Skeletal muscle satellite cell (primary cell): Measurements from ENCODE around the gene CADPS.

Source experiments
- H3K27me3 ChIP-seq: 2 replicates; pipeline ENCODE4 v1.7.0; 2013; ENCODE audit warnings: low read length; ENCODE audit not compliant: control insufficient read depth, insufficient read depth
- H3K36me3 ChIP-seq: 2 replicates; pipeline ENCODE4 v1.7.0; 2013; ENCODE audit warnings: mild to moderate bottlenecking, control low read depth, low read length; ENCODE audit not compliant: insufficient read depth
- H3K4me1 ChIP-seq: 2 replicates; pipeline ENCODE4 v1.7.0; 2013; ENCODE audit warnings: low read length; ENCODE audit not compliant: control insufficient read depth, insufficient read depth
- H3K4me2 ChIP-seq: 2 replicates; pipeline ENCODE4 v1.7.0; 2013; ENCODE audit warnings: mild to moderate bottlenecking, low read length
- H3K4me3 ChIP-seq: 2 replicates; pipeline ENCODE4 v1.7.0; 2013; ENCODE audit warnings: low read length
- H3K9ac ChIP-seq: 2 replicates; pipeline ENCODE4 v1.7.0; 2013; ENCODE audit warnings: mild to moderate bottlenecking, low read depth, low read length, moderate library complexity
- H3K9me3 ChIP-seq: replicated peaks from 2 replicates; pipeline ENCODE4 v1.7.0; 2013; ENCODE audit warnings: mild to moderate bottlenecking, control low read depth, low read length

Gene CADPS

DNA sequence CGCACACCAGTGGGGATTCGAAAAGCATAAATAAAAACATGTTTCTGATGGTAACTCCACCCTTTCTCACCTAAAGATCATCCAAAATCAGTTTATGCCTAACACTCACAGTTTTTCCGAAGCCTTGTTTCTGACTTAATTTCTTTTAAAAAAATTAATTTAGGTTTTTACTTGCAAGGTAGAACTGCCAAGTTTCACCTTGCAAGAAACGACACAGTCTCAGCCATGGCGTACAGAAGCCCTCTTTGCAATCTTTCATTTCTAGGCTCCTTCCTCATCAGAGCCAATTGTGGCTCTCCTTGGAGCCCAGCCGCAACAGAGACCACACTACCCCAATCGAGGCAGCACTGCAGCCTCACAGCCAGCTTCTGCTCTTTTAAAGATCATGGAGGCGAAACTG lies 470.9 kb downstream of the CADPS start:
- Histone ChIP-seq H3K4me1 (no peaks in the 10 kb centered on the region), H3K27me3 (no peaks in the 10 kb centered on the region)

DNA sequence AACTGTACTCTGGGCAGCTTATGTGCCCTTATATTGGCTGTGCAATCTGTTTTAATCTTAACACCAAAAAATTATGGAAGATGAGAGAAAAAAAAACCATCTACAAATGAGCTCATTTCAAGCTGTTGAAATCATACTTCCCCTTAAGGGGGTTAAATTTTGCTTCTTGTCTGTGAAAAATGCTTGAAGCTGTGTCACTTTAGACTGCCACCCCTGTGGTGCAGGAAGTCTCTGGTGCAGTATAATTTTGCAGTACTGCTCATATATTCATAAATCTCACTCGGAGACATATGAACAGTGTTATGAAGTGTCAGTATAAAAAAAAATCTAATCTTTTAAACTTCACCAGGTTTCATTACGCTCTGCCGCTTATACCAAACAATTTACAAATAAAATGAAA lies 471.5 kb downstream of the CADPS start:
- no peaks in the 10 kb centered on the region for H3K27me3 ChIP-seq
- H3K4me2 ChIP-seq: no peak overlapping the region
- H3K9me3 ChIP-seq: no peaks in the 10 kb centered on the region
- no peak overlapping the region for H3K4me3 ChIP-seq
- H3K9ac ChIP-seq: no peak overlapping the region
- no peaks in the 10 kb centered on the region for H3K36me3 ChIP-seq
- no peaks in the 10 kb centered on the region for H3K4me1 ChIP-seq

More for the DNA sequence above, 470.9 kb downstream of the CADPS start:
- Histone ChIP-seq H3K36me3 (no peaks in the 10 kb centered on the region), H3K4me2 (no peak overlapping the region), H3K9ac (no peak overlapping the region), H3K4me3 (no peak overlapping the region), H3K9me3 (no peaks in the 10 kb centered on the region)

DNA sequence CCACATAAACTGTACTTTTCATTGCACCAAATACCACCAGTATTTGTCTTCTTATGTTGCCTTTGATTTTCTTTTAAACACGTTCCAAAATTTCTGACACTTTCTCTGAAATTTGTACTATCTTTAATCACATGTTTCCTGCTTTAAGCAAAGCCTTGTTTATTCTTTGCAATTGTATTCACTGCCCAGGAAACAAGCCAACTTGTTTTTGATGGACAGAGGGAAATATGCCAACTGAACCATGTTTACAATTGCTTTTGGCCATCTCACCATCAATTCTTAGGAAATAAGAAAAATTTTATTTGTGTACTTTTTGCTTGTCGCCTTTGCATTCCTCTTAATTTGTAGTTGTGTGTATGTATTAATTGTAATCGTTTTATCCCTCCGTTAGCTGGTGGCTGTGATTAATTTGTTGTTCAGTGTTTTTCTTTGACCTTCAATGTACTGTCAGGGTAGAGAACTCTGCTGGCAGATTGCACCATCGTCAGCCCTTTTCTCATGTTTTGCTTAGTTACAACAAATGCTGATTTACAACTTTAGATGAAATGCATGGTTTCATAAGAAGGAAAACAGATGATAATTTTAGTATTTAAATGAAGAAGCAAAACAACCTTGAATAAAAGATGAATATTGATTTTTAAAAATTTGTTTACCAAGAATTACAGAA lies 482.5 kb downstream of the CADPS start:
- Histone ChIP-seq H3K36me3 (no peaks in the 10 kb centered on the region), H3K4me1 (no peaks in the 10 kb centered on the region), H3K4me2 (no peak overlapping the region), H3K9ac (no peak overlapping the region), H3K27me3 (peaks cover 29% of the 10 kb centered on the region), H3K9me3 (no peaks in the 10 kb centered on the region), H3K4me3 (no peak overlapping the region)

DNA sequence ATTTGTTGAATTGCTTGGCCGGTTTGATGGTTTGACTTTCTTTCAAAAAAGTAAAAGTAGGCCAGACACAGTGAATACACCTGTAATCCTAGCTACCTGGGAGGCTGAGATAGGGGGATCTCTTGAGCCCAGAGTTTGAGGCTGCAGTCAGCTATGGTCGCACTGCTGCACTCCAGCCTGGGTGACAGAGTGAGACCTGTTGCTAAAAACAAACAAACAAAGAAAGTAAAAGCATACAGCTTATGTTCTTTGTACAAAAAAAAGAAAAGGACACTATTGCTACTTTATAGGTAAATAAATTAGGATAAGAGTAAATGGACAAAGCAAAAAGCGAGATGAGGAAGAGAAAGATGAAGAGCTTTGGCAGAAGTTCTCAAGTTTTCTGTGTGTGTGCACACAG lies 488.0 kb downstream of the CADPS start:
- H3K36me3 ChIP-seq: no peaks in the 10 kb centered on the region
- no peak overlapping the region for H3K9ac ChIP-seq
- H3K27me3 ChIP-seq: peaks cover 48% of the 10 kb centered on the region
- H3K4me1 ChIP-seq: no peaks in the 10 kb centered on the region
- H3K9me3 ChIP-seq: no peaks in the 10 kb centered on the region
- H3K4me2 ChIP-seq: no peak overlapping the region
- no peak overlapping the region for H3K4me3 ChIP-seq

DNA sequence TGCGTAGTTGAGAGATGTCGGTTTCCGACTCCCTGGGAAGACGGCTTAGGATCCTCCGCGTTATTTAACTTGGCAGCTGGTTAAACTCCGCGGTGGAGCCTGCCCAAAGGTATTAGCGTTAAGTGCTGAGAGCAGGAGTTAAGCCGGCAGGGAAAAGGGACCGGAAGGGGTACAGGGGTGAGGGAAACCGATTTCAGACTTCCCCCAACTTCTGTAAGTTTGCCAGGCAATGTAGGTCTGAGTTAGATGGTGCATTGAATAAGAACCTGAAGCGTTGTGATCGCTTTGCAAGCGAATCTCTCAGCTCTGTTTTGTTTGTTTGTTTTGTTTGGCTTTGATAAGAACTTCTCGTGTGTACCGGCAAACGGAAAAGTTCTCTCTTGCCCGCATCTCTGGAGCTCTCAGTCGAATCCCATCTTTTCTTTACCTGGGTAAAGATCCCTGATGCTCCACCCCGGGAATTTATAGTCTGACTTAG lies 495.9 kb downstream of the CADPS start:
- Histone ChIP-seq H3K9me3 (no peaks in the 10 kb centered on the region), H3K4me2 (no peak overlapping the region), H3K4me3 (no peak overlapping the region), H3K36me3 (no peaks in the 10 kb centered on the region), H3K27me3 (peaks cover 87% of the 10 kb centered on the region), H3K4me1 (no peaks in the 10 kb centered on the region), H3K9ac (no peak overlapping the region)

DNA sequence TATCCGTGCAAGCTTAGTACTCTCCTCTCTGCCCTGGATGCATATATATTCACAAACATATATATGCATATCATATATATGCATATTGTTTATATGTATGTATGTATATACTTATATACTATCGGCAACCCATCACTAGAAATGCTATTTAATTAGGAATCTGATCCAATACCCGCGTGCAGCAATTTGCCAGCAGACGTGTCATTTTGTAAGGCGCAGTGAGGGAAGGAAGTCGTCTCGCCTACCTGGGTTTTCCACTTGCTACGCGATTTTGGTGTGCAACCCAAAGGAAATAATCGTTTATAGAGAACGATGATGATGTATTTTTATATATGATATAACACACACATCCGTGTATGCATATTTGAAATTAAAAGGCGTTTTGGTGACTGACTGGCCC lies 496.3 kb downstream of the CADPS start:
- no peak overlapping the region for H3K9ac ChIP-seq
- no peak overlapping the region for H3K4me3 ChIP-seq
- peaks cover 2% of the 10 kb centered on the region for H3K4me1 ChIP-seq
- no peaks in the 10 kb centered on the region for H3K36me3 ChIP-seq
- H3K4me2 ChIP-seq: no peak overlapping the region
- no peaks in the 10 kb centered on the region for H3K9me3 ChIP-seq
- peaks cover 91% of the 10 kb centered on the region for H3K27me3 ChIP-seq

DNA sequence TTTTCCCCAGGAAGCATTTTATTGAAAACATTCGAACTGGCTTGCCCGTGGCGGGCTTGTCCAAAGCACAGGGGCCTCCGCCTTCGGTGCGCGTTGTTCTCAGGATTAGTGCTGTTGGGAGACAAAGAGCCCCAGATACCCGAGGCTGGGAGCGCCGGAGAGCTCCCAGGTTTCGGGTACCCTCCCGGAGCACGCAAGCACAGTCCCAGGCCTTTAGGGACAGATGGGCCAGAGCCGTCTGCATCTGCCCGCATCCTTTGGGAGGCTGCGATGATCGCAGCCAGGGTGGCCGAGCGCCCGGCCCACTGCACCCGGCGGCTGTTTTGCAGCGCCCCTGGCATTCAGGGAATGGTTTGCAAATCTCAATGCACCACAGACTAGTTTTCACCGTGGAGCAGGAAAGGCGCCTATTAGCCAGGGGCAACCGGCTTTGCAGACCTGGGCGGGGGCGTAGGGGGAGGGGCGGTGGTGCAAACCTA lies 496.9 kb downstream of the CADPS start:
- H3K27me3 ChIP-seq: peaks cover 96% of the 10 kb centered on the region

DNA sequence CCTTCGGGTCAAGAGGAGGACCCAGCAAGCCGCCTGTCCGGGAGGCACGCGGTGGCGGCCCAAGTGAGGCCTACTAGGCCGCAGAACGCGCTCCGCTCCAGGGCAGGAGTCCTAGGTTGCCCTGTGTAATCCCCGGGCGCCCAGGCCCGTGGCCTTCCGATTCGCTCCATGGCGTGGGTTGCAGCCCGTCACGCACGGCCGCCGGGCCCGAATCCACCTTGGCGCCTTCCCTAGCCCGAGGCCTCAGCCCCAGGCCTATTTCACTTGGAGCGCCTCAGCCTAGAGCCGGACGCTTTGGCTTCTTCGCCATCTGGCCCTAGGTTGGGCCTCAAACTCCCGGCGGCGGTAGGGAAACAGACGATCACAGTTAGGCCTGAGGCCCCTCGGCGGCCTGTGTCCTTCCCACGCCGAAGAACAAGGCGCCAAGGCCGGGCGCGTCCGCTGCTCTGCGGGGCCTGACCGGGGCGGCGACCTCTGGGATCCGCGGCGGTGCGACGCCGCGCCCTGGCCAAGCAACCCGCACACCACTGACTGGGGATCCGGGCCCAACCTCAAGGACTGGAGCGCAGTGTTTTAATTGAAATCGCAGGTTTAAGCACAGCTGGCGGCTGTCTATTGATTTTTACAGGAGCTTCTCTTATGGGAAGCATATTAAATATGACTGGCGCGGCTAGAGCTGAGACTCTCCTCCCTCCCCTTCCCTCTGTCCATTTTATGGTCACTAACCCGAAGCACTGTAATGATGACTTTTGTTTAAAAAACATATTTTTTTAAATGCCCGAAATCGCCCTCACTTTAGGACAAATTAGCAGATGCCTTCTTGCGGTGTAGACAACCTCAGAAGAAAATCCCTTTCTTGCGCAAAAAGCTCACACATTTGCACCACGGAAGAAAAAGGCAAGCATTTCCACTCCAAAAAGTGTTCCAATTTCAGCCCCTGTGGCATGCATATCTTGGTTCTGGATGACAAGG lies 498.0 kb downstream of the CADPS start:
- Histone ChIP-seq H3K36me3 (no peaks in the 10 kb centered on the region), H3K9ac (no peak overlapping the region), H3K27me3 (peaks cover 97% of the 10 kb centered on the region), H3K9me3 (no peaks in the 10 kb centered on the region), H3K4me1 (peaks cover 11% of the 10 kb centered on the region), H3K4me3 (no peak overlapping the region), H3K4me2 (no peak overlapping the region)

More for the DNA sequence above, 496.9 kb downstream of the CADPS start:
- H3K4me1 ChIP-seq: peaks cover 5% of the 10 kb centered on the region
- no peak overlapping the region for H3K9ac ChIP-seq
- no peak overlapping the region for H3K4me3 ChIP-seq
- H3K4me2 ChIP-seq: no peak overlapping the region
- no peaks in the 10 kb centered on the region for H3K36me3 ChIP-seq
- H3K9me3 ChIP-seq: no peaks in the 10 kb centered on the region

DNA sequence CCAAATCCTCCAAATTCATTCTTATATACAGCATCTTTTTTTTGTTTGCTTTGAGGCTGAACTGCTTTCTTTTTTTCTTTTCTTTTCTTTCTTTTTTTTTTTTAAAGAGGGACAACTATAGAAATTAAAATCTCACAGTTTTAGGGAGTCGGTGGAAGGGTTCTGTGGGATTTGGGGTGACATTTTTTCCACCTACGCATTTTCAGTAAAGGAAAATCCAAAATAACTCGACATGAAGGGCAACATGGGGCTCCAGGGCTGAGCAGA lies 498.8 kb downstream of the CADPS start:
- Histone ChIP-seq H3K4me3 (no peak overlapping the region), H3K36me3 (no peaks in the 10 kb centered on the region), H3K9me3 (no peaks in the 10 kb centered on the region), H3K4me2 (no peak overlapping the region), H3K27me3 (peaks cover 97% of the 10 kb centered on the region), H3K9ac (no peak overlapping the region), H3K4me1 (peaks cover 12% of the 10 kb centered on the region)

DNA sequence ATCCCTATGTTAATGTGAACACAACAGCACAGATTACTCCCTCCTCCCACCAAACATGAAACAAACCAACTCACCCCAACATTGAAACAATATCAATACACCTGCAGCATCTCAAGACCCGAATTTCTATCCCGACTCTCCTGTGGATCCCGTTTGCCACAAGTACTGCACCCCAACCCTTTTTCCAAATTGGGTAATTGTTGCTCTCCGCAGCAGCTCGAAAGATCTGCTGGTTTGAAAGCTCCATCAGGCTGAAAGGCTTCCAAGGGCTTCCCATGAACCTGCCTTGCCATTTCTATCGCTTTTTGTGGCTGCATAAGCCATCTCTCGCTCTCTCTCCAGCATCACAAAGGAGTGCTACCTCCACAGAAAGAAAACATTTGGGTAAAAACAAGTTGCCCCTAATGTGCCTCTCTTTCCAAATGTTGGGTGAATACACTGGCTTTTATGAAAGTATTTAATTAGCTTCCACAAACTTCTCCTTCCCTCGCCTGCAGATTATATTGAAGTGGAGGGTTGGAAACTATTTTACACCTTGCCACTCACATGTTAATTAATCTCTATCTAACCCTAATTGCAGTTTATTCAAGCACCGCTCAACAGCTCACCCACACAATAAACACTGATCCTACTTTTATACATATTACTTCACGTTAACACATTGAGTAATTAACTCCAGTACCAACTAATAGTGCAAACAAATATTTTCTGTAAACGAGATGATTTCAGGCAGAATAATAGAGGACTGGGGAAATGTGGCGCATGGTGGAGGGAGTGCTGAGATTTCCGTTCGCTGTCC lies 499.4 kb downstream of the CADPS start:
- H3K27me3 ChIP-seq: peaks cover 97% of the 10 kb centered on the region
- H3K4me3 ChIP-seq: no peak overlapping the region
- no peaks in the 10 kb centered on the region for H3K9me3 ChIP-seq
- peaks cover 12% of the 10 kb centered on the region for H3K4me1 ChIP-seq
- H3K36me3 ChIP-seq: no peaks in the 10 kb centered on the region
- H3K4me2 ChIP-seq: no peak overlapping the region
- no peak overlapping the region for H3K9ac ChIP-seq
